K562 (cell line): ENCODE results near the gene HRAS. TPM values are rescaled to one million over a fixed set of nuclear protein-coding genes. Genes with fewer than 3 reads are reported as not detected.

ENCODE experiments used
- GTF2A2 ChIP-seq: IDR thresholded peaks from 2 replicates; pipeline ENCODE4 v1.6.1; 2016; ENCODE audit warnings: mild to moderate bottlenecking, missing genetic modification characterization, missing compliant biosample characterization
- KLF6 ChIP-seq: fragments of 250-450 bp; sonication (Bioruptor Pico); IDR thresholded peaks from 2 replicates; pipeline ENCODE4 v1.4.0; 2020; ENCODE audit warnings: mild to moderate bottlenecking, moderate library complexity, borderline replicate concordance
- L3MBTL2 ChIP-seq: fragments of 450-650 bp; IDR thresholded peaks from 2 replicates; pipeline ENCODE4 v1.6.1; 2016; ENCODE audit warnings: mild to moderate bottlenecking, moderate library complexity
- MAFG ChIP-seq: fragments of 450-650 bp; conservative IDR thresholded peaks from 2 replicates; pipeline ENCODE4 v1.6.1; 2016; ENCODE audit warnings: missing genetic modification characterization, missing compliant biosample characterization
- MEF2A ChIP-seq: IDR thresholded peaks from 2 replicates; pipeline ENCODE4 v1.6.1; 2011; ENCODE audit warnings: low read depth, mild to moderate bottlenecking, low read length, moderate library complexity; ENCODE audit not compliant: control insufficient read depth
- MEF2D ChIP-seq: conservative IDR thresholded peaks from 2 replicates; pipeline ENCODE4 v1.6.1; 2016; ENCODE audit warnings: low read depth, missing genetic modification characterization, missing compliant biosample characterization
- NR2C1 ChIP-seq, 2 experiments: fragments of 450-650 bp; IDR thresholded peaks; 2 replicates each; pipeline ENCODE4 v1.6.1; 2017; ENCODE audit warnings: mild to moderate bottlenecking in 2 of 2, antibody characterized with exemption in 1 of 2, inconsistent platforms in 1 of 2, missing compliant biosample characterization in 1 of 2, missing genetic modification characterization in 1 of 2
- PCBP2 ChIP-seq: fragments of 200-400 bp; formaldehyde crosslinking; IDR thresholded peaks from 2 replicates; pipeline ENCODE4 v1.6.1; 2018; ENCODE audit warnings: low read length, low read depth, mild to moderate bottlenecking, moderate library complexity; ENCODE audit not compliant: poor library complexity, severe bottlenecking
- SETDB1 ChIP-seq: IDR thresholded peaks from one replicate; pipeline ENCODE4 v1.6.1; 2012; ENCODE audit warnings: low read length, control low read depth, inconsistent platforms
- SMAD1 ChIP-seq: fragments of 150-350 bp; IDR thresholded peaks from 2 replicates; pipeline ENCODE4 v1.6.1; 2014; ENCODE audit warnings: low read length, low read depth; ENCODE audit not compliant: partially characterized antibody
- XRCC5 ChIP-seq: fragments of 200-400 bp; formaldehyde crosslinking; IDR thresholded peaks from 2 replicates; pipeline ENCODE4 v1.6.1; 2017; ENCODE audit warnings: low read depth, mild to moderate bottlenecking, low read length
- ZNF282 ChIP-seq: sonication (generic); formaldehyde crosslinking; IDR thresholded peaks from 2 replicates; pipeline ENCODE4 v1.8.1; 2023; ENCODE audit warnings: missing genetic modification reagents
- ZNF507 ChIP-seq: conservative IDR thresholded peaks from 2 replicates; pipeline ENCODE4 v1.6.1; 2017; ENCODE audit warnings: missing genetic modification characterization, missing compliant biosample characterization
- ZNF609 ChIP-seq: sonication (generic); formaldehyde crosslinking; IDR thresholded peaks from 2 replicates; pipeline ENCODE4 v1.8.1; 2023; ENCODE audit warnings: missing genetic modification reagents, mild to moderate bottlenecking, borderline replicate concordance
- ZSCAN32 ChIP-seq: fragments of 450-650 bp; formaldehyde crosslinking; IDR thresholded peaks from 2 replicates; pipeline ENCODE4 v1.4.0; 2020; ENCODE audit warnings: mild to moderate bottlenecking, moderate library complexity
- polyA plus RNA-seq, 8 experiments: library from polyadenylated mRNA; depleted of rRNA in 4 of 8; stranded (reverse) in 5 of 8; unstranded in 3 of 8; fragments of >200 nt; fragmentation: Nextera tagmentation in 2 of 8; fragmentation: Illumina TruSeq in 1 of 8; extraction: Ambion mirVana in 2 of 8; extraction: Trizol in 1 of 8; gene quantifications; 2 replicates each; pipeline versions ENCODE4 v1.2.1 to v1.2.3, GENCODE V29; 2011 to 2014; ENCODE audit warnings: inconsistent platforms in 1 of 8, missing spikeins in 1 of 8
- total RNA-seq, 7 experiments: library from RNA; depleted of rRNA in 6 of 7; stranded (reverse); fragments of >200 nt in 6 of 7; fragmentation: Illumina TruSeq in 2 of 7; extraction: Trizol in 2 of 7; gene quantifications; 2 replicates each; pipeline versions ENCODE4 v1.2.1 to v1.2.3, GENCODE V29; 2011 to 2021; ENCODE audit warnings: low replicate concordance in 1 of 7
- TF ChIP-seq, protein P1 (sequence below), 2 experiments: fragments of 450-650 bp in 1 of 2; IDR thresholded peaks; 2 replicates each; pipeline ENCODE4 v1.6.1; 2011 to 2017; ENCODE audit warnings: low read depth in 2 of 2, antibody characterized with exemption in 1 of 2, borderline replicate concordance in 1 of 2, low read length in 1 of 2, mild to moderate bottlenecking in 1 of 2, mixed read lengths in 1 of 2; ENCODE audit not compliant: control insufficient read depth in 1 of 2
- TF ChIP-seq, protein P2 (sequence below), 2 experiments: fragments of 450-650 bp in 1 of 2; sonication (generic) in 1 of 2; formaldehyde crosslinking in 1 of 2; IDR thresholded peaks in 1 of 2; conservative IDR thresholded peaks in 1 of 2; 2 replicates each; pipeline versions ENCODE4 v1.6.1 to v1.8.1; 2016 to 2023; ENCODE audit warnings: mild to moderate bottlenecking in 2 of 2, moderate library complexity in 2 of 2, inconsistent platforms in 1 of 2, missing genetic modification reagents in 1 of 2

Gene HRAS
- total and polyA plus RNA-seq, 9 of the 15 experiments (the other 6 are each of a cell fraction or from before 2014, with no cell fraction given) = 2.8 to 73.5 (median 29.6) TPM

DNA sequence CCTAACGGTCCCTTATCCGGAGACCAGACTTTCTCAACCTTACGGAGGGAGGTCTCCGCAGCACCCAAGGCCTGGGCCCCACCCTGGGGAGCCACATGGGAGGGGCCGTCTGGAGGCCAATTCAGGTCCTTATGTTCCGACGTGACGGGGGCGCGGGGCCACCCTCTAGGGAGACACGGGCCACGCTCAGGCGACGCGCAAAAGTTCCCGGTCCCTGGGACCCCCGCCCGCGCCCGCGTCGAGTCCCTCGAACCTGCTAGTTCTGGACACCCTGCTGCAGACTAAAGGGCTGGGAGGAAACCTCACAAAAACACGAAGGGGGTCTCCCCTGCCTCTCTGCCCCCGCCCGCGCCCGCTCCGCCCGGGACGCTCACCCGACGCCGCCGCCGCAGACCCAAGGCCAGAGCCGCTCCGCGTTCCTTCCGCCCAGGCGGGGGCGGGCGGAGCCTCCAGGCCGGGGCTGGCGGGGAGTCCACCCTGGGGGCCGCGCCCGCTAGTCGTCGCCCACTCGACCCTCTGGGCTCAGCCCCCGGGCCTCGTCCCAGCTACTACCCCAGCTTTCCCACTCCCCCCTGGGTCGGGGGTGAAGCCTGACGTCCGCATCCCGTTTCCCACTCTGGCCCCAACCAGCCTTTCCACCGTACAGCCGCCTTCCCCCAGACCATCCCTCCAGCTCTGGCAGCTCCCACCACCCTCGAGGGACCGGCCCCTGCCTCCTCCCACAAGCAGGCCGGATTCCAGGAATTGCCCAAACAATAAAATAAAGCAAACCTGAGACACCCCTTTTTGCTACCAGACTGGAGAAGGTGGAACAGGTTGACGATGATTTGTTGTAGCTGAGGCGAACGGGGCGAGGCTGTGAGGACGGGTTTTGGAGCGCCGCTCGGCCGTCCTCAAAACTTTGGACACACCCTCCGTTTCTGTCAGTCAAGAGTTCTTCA, 31.1 kb downstream of the HRAS start (continued):
- TF ChIP-seq ZSCAN32 (CRISPR knock-in tag) (no peak), MEF2A (no peak), GTF2A2 (tag) (no peak), L3MBTL2 (peak; percentile 69), PCBP2 (no peak), KLF6 (CRISPR knock-in tag) (peak; percentile 46; the same call in 1 of the 2 replicates), XRCC5 (no peak), ZNF282 (CRISPR knock-in tag) (no peak), MAFG (tag) (no peak), SMAD1 (no peak), SETDB1 (no peak), NR2C1 (IDR thresholded peaks at IDR 0.05) (no peak), NR2C1 (tag; IDR thresholded peaks at IDR 0.05) (no peak), ZNF609 (CRISPR knock-in tag) (no peak), ZNF507 (tag) (no peak), MEF2D (tag) (no peak)
- TF ChIP-seq, protein P1, sequence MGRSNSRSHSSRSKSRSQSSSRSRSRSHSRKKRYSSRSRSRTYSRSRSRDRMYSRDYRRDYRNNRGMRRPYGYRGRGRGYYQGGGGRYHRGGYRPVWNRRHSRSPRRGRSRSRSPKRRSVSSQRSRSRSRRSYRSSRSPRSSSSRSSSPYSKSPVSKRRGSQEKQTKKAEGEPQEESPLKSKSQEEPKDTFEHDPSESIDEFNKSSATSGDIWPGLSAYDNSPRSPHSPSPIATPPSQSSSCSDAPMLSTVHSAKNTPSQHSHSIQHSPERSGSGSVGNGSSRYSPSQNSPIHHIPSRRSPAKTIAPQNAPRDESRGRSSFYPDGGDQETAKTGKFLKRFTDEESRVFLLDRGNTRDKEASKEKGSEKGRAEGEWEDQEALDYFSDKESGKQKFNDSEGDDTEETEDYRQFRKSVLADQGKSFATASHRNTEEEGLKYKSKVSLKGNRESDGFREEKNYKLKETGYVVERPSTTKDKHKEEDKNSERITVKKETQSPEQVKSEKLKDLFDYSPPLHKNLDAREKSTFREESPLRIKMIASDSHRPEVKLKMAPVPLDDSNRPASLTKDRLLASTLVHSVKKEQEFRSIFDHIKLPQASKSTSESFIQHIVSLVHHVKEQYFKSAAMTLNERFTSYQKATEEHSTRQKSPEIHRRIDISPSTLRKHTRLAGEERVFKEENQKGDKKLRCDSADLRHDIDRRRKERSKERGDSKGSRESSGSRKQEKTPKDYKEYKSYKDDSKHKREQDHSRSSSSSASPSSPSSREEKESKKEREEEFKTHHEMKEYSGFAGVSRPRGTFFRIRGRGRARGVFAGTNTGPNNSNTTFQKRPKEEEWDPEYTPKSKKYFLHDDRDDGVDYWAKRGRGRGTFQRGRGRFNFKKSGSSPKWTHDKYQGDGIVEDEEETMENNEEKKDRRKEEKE (IDR thresholded peaks at IDR 0.05; ENCODE audit: borderline replicate concordance in 1 of 2, control insufficient read depth in 1 of 2, low read depth in 2 of 2, low read length in 1 of 2) = no peak
- TF ChIP-seq, protein P2, sequence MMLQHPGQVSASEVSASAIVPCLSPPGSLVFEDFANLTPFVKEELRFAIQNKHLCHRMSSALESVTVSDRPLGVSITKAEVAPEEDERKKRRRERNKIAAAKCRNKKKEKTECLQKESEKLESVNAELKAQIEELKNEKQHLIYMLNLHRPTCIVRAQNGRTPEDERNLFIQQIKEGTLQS (IDR thresholded peaks at IDR 0.05) = no peak
- TF ChIP-seq, protein P2 (CRISPR knock-in tag; conservative IDR thresholded peaks at IDR 0.05) = no peak
